Lower leg skin (tissue), 3 donors: ENCODE measurements around the gene C12orf75.

Source experiments
- CTCF ChIP-seq, 3 donors: fragments of 450-650 bp; IDR thresholded peaks; one replicate each; pipeline ENCODE4 v1.5.1; 2016; ENCODE audit warnings: antibody characterized with exemption in 3 of 3, mild to moderate bottlenecking in 3 of 3, moderate library complexity in 2 of 3
- POLR2A ChIP-seq, 2 donors: fragments of 450-650 bp; IDR thresholded peaks; one replicate each; pipeline ENCODE4 v1.6.1; 2016 to 2017; ENCODE audit warnings: antibody characterized with exemption in 2 of 2, mild to moderate bottlenecking in 1 of 2, moderate library complexity in 1 of 2

DNA sequence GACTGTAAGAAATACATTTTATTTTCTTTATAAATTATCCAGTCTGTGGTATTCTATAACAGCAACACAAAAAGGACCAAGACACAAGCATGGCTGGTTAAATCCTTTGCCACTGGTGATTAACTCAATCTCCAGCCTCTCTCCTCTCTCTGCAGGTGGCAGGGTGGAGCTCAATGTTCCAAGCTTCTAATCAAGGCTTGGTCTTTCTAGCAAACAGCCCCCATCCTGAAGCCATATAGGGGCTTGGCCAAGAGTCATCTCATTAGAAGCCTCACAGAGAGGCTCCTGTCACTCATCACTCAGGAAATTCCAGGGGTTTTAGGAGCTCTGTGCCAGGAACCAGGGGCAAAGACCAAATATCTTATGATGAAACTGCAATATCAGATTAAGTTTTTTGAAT is 12.0 kb downstream of the C12orf75 start:
- TF ChIP-seq CTCF (IDR thresholded peaks at IDR 0.05) = no peak
- TF ChIP-seq POLR2A (IDR thresholded peaks at IDR 0.05) = no peak
